ENCODE results near the gene ZSWIM4.

- TF ChIP-seq, protein P1, sequence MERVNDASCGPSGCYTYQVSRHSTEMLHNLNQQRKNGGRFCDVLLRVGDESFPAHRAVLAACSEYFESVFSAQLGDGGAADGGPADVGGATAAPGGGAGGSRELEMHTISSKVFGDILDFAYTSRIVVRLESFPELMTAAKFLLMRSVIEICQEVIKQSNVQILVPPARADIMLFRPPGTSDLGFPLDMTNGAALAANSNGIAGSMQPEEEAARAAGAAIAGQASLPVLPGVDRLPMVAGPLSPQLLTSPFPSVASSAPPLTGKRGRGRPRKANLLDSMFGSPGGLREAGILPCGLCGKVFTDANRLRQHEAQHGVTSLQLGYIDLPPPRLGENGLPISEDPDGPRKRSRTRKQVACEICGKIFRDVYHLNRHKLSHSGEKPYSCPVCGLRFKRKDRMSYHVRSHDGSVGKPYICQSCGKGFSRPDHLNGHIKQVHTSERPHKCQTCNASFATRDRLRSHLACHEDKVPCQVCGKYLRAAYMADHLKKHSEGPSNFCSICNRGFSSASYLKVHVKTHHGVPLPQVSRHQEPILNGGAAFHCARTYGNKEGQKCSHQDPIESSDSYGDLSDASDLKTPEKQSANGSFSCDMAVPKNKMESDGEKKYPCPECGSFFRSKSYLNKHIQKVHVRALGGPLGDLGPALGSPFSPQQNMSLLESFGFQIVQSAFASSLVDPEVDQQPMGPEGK (CRISPR knock-in tag; IDR thresholded peaks at IDR 0.05; ENCODE audit: borderline replicate concordance), result no peak
- no peak for TF ChIP-seq GLIS3 (CRISPR knock-in tag; IDR thresholded peaks at IDR 0.05)
- no peak for TF ChIP-seq ZFP30 (CRISPR knock-in tag; IDR thresholded peaks at IDR 0.05)
- no peak for TF ChIP-seq CSRNP3 (CRISPR knock-in tag; IDR thresholded peaks at IDR 0.05)
These were observed 29.2 kb upstream of the ZSWIM4 start for GRCh38 chr19:13766095-13766481.

All from SK-N-SH treated with all-trans-retinoic acid at 6 μM for 48 hours (cell line).